H9 (cell line): ENCODE data around the gene SYT2. TPM values are rescaled to one million over a fixed set of nuclear protein-coding genes. Genes with fewer than 3 reads are reported as not detected.

ENCODE experiments used
- DNase-seq: peaks from one replicate; pipeline ENCODE4 v3.0.0-alpha.2; 2017
- H2AFZ ChIP-seq: one replicate; pipeline ENCODE4 v1.6.1; 2013; ENCODE audit warnings: mild to moderate bottlenecking, low read length, control low read depth, moderate library complexity
- H2AK5ac ChIP-seq: 2 replicates; pipeline ENCODE4 v1.6.1; 2013; ENCODE audit warnings: low read length, control low read depth, mixed read lengths; ENCODE audit not compliant: insufficient read length
- H2BK120ac ChIP-seq: one replicate; pipeline ENCODE4 v1.6.1; 2013; ENCODE audit warnings: low read depth, mild to moderate bottlenecking, low read length, control low read depth, inconsistent platforms; ENCODE audit not compliant: poor library complexity, severe bottlenecking
- H2BK12ac ChIP-seq: 2 replicates; pipeline ENCODE4 v1.6.1; 2013; ENCODE audit warnings: low read length, control low read depth, mixed read lengths, low read depth; ENCODE audit not compliant: insufficient read length
- H2BK15ac ChIP-seq: 2 replicates; pipeline ENCODE4 v1.6.1; 2013; ENCODE audit warnings: low read depth, low read length, control low read depth
- H2BK20ac ChIP-seq: one replicate; pipeline ENCODE4 v1.6.1; 2013; ENCODE audit warnings: low read depth, mild to moderate bottlenecking, low read length, control low read depth, inconsistent platforms; ENCODE audit not compliant: poor library complexity, severe bottlenecking
- H2BK5ac ChIP-seq: 2 replicates; pipeline ENCODE4 v1.6.1; 2013; ENCODE audit warnings: low read length, control low read depth, mixed read lengths; ENCODE audit not compliant: insufficient read length
- H3K14ac ChIP-seq: 2 replicates; pipeline ENCODE4 v1.6.1; 2013; ENCODE audit warnings: low read length, control low read depth; ENCODE audit not compliant: insufficient read depth
- H3K18ac ChIP-seq: 2 replicates; pipeline ENCODE4 v1.6.1; 2013; ENCODE audit warnings: low read depth, mild to moderate bottlenecking, mixed read lengths, low read length, control low read depth; ENCODE audit not compliant: insufficient read length
- H3K23ac ChIP-seq: 2 replicates; pipeline ENCODE4 v1.6.1; 2013; ENCODE audit warnings: low read length, control low read depth, mixed read lengths, low read depth; ENCODE audit not compliant: insufficient read length
- H3K23me2 ChIP-seq: 2 replicates; pipeline ENCODE4 v1.6.1; 2013; ENCODE audit warnings: low read depth, mild to moderate bottlenecking, mixed read lengths, low read length, control low read depth; ENCODE audit not compliant: insufficient read length, poor library complexity, severe bottlenecking
- H3K27ac ChIP-seq: 2 replicates; pipeline ENCODE4 v1.5.1; 2013; ENCODE audit warnings: low read length, control low read depth, mixed read lengths, low read depth; ENCODE audit not compliant: insufficient read length
- H3K27me3 ChIP-seq: 2 replicates; pipeline ENCODE4 v1.6.1; 2013; ENCODE audit warnings: low read length, control low read depth, inconsistent platforms; ENCODE audit not compliant: insufficient read depth
- H3K4ac ChIP-seq: 2 replicates; pipeline ENCODE4 v1.6.1; 2013; ENCODE audit warnings: low read depth, mild to moderate bottlenecking, control low read depth, inconsistent platforms, low read length, moderate library complexity
- H3K4me1 ChIP-seq: 2 replicates; pipeline ENCODE4 v1.6.1; 2013; ENCODE audit warnings: low read length, control low read depth, inconsistent platforms; ENCODE audit not compliant: insufficient read depth
- H3K4me2 ChIP-seq: 2 replicates; pipeline ENCODE4 v1.6.1; 2013; ENCODE audit warnings: low read length, control low read depth, mixed read lengths; ENCODE audit not compliant: insufficient read length, insufficient read depth
- H3K56ac ChIP-seq: 2 replicates; pipeline ENCODE4 v1.6.1; 2013; ENCODE audit warnings: low read depth, mild to moderate bottlenecking, mixed read lengths, low read length, control low read depth; ENCODE audit not compliant: insufficient read length
- H3K79me1 ChIP-seq: 2 replicates; pipeline ENCODE4 v1.6.1; 2013; ENCODE audit warnings: low read depth, mild to moderate bottlenecking, moderate library complexity, low read length, control low read depth, inconsistent platforms; ENCODE audit not compliant: insufficient read depth, poor library complexity, severe bottlenecking
- H3K79me2 ChIP-seq: 2 replicates; pipeline ENCODE4 v1.6.1; 2013; ENCODE audit warnings: low read length, control low read depth, inconsistent platforms; ENCODE audit not compliant: insufficient read depth
- H3K9ac ChIP-seq: 2 replicates; pipeline ENCODE4 v1.6.1; 2013; ENCODE audit warnings: low read length, control low read depth, mixed read lengths; ENCODE audit not compliant: insufficient read length; ENCODE audit errors: extremely low read depth
- H3K9me3 ChIP-seq: one replicate; pipeline ENCODE4 v1.6.1; 2013; ENCODE audit warnings: low read depth, low read length, inconsistent platforms; ENCODE audit not compliant: control insufficient read depth
- H3T11ph ChIP-seq: one replicate; pipeline ENCODE4 v1.6.1; 2013; ENCODE audit warnings: mild to moderate bottlenecking, low read length, control low read depth, inconsistent platforms
- H4K20me1 ChIP-seq: one replicate; pipeline ENCODE4 v1.6.1; 2013; ENCODE audit not compliant: control insufficient read depth, insufficient read length, insufficient read depth
- H4K5ac ChIP-seq: 2 replicates; pipeline ENCODE4 v1.6.1; 2013; ENCODE audit warnings: low read depth, mild to moderate bottlenecking, mixed read lengths, low read length, control low read depth; ENCODE audit not compliant: insufficient read length
- H4K8ac ChIP-seq: replicated peaks from 2 replicates; pipeline ENCODE4 v1.6.1; 2013; ENCODE audit warnings: low read length, control low read depth, mixed read lengths, low read depth; ENCODE audit not compliant: insufficient read length
- H4K91ac ChIP-seq: 2 replicates; pipeline ENCODE4 v1.6.1; 2013; ENCODE audit warnings: low read depth, mild to moderate bottlenecking, moderate library complexity, mixed read lengths, low read length, control low read depth; ENCODE audit not compliant: insufficient read length
- H3K27ac Mint-ChIP-seq, 3 experiments: 2 replicates in 2 of 3; 3 replicates in 1 of 3; pipeline ENCODE4 v1.8.0; 2020 to 2021; ENCODE audit warnings: mixed read lengths in 3 of 3, mild to moderate bottlenecking in 1 of 3, moderate library complexity in 1 of 3
- H3K27me3 Mint-ChIP-seq: 2 replicates; pipeline ENCODE4 v1.8.0; 2021; ENCODE audit warnings: low read depth, mild to moderate bottlenecking, moderate library complexity, mixed read lengths
- H3K36me3 Mint-ChIP-seq, 3 experiments: 2 replicates in 2 of 3; 3 replicates in 1 of 3; pipeline ENCODE4 v1.8.0; 2020 to 2021; ENCODE audit warnings: low read depth in 3 of 3, mixed read lengths in 3 of 3; ENCODE audit not compliant: insufficient read depth in 1 of 3
- H3K4me1 Mint-ChIP-seq, 2 experiments: 2 replicates each; pipeline ENCODE4 v1.8.0; 2020; ENCODE audit warnings: mixed read lengths in 2 of 2
- H3K4me3 Mint-ChIP-seq, 2 experiments: 2 replicates in 1 of 2; 3 replicates in 1 of 2; pipeline ENCODE4 v1.8.0; 2020 to 2021; ENCODE audit warnings: mild to moderate bottlenecking in 2 of 2, mixed read lengths in 2 of 2, moderate library complexity in 1 of 2
- H3K9me3 Mint-ChIP-seq, 2 experiments: 2 replicates in 1 of 2; 3 replicates in 1 of 2; pipeline ENCODE4 v1.8.0; 2020; ENCODE audit warnings: mild to moderate bottlenecking in 2 of 2, mixed read lengths in 2 of 2, moderate library complexity in 1 of 2
- CTCF ChIP-seq: fragments of 200-600 bp; sonication (generic); conservative IDR thresholded peaks from 3 replicates; pipeline ENCODE4 v1.8.0; 2021; ENCODE audit warnings: antibody characterized with exemption, mild to moderate bottlenecking
- WGBS: extraction: QIAGEN DNeasy Blood & Tissue Kit; methylation state at CpG from one replicate; pipeline ENCODE4 v1.1.7; 2013; ENCODE audit warnings: missing lambda C conversion rate, low lambda C conversion rate, mixed read lengths; ENCODE audit not compliant: insufficient read length; ENCODE audit errors: extremely low coverage; 5-methylcytosine and 5-hydroxymethylcytosine counted together
- total RNA-seq: library from RNA; stranded (reverse); gene quantifications from 2 replicates; pipeline ENCODE4 v1.2.1, GENCODE V29; 2021

SYT2 gene
- total RNA-seq, 1 experiment from 2014 or later = 3.3 TPM

GRCh38 chr1:202692959-202693555 is 17.2 kb downstream of the SYT2 start:
- Mint-ChIP-seq H3K36me3 (no peaks in the 10 kb centered on the region), H3K27me3 (peaks cover 36% of the 10 kb centered on the region)
- no CpG with 5 or more reads among the region's 3 CpGs for WGBS

More at GRCh38 chr1:202692959-202693555, 17.2 kb downstream of the SYT2 start:
- peak; percentile 76 for DNase-seq
- no peak overlapping the region for H4K5ac ChIP-seq
- no peak overlapping the region for H3K14ac ChIP-seq
- H3K9me3 Mint-ChIP-seq = no peaks in the 10 kb centered on the region
- no peak overlapping the region for H4K8ac ChIP-seq
- H3K23me2 ChIP-seq = no peaks in the 10 kb centered on the region
- no peak overlapping the region for H3K18ac ChIP-seq
- H3K27ac Mint-ChIP-seq = no peak overlapping the region
- peak; percentile 46; the same call in 2 of the 3 replicates for TF ChIP-seq CTCF
- H3K27me3 ChIP-seq = no peaks in the 10 kb centered on the region
- no peaks in the 10 kb centered on the region for H3K79me2 ChIP-seq
- H2BK12ac ChIP-seq = no peak overlapping the region
- no peak overlapping the region for H2BK20ac ChIP-seq
- H3K9me3 ChIP-seq = no peaks in the 10 kb centered on the region
- H3K4me2 ChIP-seq = no peak overlapping the region
- H3K79me1 ChIP-seq = no peaks in the 10 kb centered on the region
- H3K27ac ChIP-seq = no peak overlapping the region
- no peaks in the 10 kb centered on the region for H4K20me1 ChIP-seq
- no peak overlapping the region for H2BK120ac ChIP-seq
- H3K4me3 Mint-ChIP-seq = no peak overlapping the region
- H3K4ac ChIP-seq = no peak overlapping the region
- no peak overlapping the region for H3K23ac ChIP-seq
- no peaks in the 10 kb centered on the region for H3K4me1 ChIP-seq
- no peak overlapping the region for H2AFZ ChIP-seq
- H2AK5ac ChIP-seq = no peak overlapping the region
- H4K91ac ChIP-seq = no peak overlapping the region
- H3K56ac ChIP-seq = no peak overlapping the region
- no peak overlapping the region for H3K9ac ChIP-seq
- no peak overlapping the region for H2BK15ac ChIP-seq
- peaks cover 10 to 21% of the 10 kb centered on the region in 2 experiments; a peak in 3 of 4 replicates for H3K4me1 Mint-ChIP-seq
- H3T11ph ChIP-seq = no peak overlapping the region
- no peak overlapping the region for H2BK5ac ChIP-seq
